ENCODE results near the gene PPP6R1. TPM values are rescaled to one million over a fixed set of nuclear protein-coding genes. Genes with fewer than 3 reads are reported as not detected.

Gene PPP6R1
- total RNA-seq, 1 donor from 2014 or later, result 33.4 TPM

DNA sequence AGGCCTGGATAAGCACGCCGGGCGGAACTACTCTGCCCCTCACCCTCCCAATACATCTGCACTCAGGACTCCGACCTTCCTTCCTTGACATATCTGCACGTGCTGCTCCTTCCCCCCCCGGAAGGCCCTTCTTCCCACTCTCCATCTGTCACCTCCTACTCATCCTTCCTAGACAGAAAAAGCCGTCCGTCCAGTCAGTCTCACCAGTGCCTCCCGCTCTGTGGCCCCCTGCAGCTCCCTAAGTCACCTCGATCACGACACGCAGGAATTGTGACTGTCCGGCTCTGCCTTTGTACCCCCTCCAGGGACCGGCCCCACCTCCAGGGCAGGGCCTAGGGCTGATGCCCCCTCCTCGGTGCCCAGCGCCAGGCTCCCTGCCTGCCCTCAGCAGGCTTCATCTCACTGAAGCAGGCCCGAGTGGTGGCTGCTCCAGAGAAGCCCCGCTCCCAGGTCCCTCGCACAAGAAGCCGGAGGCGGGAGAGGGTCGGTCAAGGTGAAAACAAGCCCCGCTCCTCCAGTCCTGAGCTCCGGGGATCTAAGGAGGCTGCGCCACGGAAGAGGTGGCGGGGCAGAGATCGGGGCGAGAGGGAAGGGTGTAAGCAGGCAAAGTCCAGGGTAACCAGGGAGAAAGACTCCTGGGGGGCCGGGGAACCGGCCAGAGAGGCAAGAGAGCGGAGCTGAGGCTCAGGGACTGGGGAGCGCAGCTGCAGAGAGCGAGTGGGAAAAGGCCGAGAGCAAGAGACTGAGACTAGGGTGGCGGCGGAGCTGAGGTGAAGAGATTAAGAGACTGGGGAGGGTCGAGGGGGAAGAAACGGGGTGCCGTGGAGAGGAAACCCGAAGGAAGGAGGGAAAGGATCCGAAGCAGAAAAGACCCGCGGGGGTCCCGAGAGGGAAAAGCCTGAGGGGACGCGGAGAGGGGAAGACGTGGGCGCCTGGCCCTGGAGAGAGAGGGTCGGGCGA is 1.1 kb downstream of the PPP6R1 start:
- peak; percentile 28 for DNase-seq

- DNase-seq, result no peak
Measured at GRCh38 chr19:55256562-55257460, 2.0 kb downstream of the PPP6R1 start.

GRCh38 chr19:55255618-55256423 is 3.0 kb downstream of the PPP6R1 start:
- no peak for DNase-seq

GRCh38 chr19:55254625-55254977 is 4.2 kb downstream of the PPP6R1 start:
- DNase-seq, result no peak

GRCh38 chr19:55253842-55254624 is 4.8 kb downstream of the PPP6R1 start:
- peak; percentile 9 for DNase-seq

- no peak for DNase-seq
Measured at GRCh38 chr19:55252760-55253663, 5.8 kb downstream of the PPP6R1 start.

- no peak for DNase-seq
Measured at GRCh38 chr19:55251341-55252081, 7.3 kb downstream of the PPP6R1 start.

DNA sequence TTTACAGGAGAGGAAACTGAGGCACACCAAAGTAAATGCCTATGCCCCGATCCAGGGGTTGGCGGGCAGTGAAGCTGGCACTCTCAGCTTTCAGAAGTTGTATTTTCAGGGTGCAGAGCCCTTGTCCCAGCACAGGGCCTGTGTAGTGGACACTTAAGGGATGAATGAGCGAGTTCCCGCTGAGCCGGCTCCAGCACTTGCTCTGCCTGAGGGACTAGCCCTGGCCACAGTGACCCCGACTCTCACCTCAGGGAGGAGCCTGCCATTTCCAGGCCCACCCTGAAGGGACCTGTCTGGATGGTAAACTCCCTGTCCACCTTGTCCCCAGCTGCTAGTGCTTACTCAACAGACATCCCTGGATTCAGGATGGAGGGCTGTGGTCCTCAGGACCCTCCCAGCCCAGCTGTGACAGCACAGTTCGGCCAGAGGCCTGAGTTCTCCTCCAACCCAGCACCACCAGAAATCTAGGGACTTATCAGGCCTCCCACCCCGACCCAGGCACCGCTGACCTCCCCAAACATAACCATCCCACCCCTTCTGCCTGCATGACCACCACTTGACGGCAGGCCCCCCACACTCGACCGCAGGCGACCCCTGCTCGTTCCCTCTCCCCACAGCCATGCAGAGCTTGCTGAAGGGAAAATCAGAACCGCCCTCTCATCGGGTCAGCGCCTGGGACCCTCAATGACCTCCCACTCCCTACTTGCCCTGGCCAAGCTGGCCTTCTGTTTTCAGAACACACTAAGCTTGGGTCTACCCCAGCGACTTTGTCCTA is 8.4 kb downstream of the PPP6R1 start:
- DNase-seq, result no peak

GRCh38 chr19:55249841-55250240 is 9.0 kb downstream of the PPP6R1 start:
- DNase-seq, result no peak

GRCh38 chr19:55248704-55249103 is 10.1 kb downstream of the PPP6R1 start:
- no peak for DNase-seq

- DNase-seq, result no peak
Measured at GRCh38 chr19:55248166-55248675, 10.6 kb downstream of the PPP6R1 start.

GRCh38 chr19:55247621-55248099 is 11.2 kb downstream of the PPP6R1 start:
- DNase-seq, result peak; percentile 65

DNA sequence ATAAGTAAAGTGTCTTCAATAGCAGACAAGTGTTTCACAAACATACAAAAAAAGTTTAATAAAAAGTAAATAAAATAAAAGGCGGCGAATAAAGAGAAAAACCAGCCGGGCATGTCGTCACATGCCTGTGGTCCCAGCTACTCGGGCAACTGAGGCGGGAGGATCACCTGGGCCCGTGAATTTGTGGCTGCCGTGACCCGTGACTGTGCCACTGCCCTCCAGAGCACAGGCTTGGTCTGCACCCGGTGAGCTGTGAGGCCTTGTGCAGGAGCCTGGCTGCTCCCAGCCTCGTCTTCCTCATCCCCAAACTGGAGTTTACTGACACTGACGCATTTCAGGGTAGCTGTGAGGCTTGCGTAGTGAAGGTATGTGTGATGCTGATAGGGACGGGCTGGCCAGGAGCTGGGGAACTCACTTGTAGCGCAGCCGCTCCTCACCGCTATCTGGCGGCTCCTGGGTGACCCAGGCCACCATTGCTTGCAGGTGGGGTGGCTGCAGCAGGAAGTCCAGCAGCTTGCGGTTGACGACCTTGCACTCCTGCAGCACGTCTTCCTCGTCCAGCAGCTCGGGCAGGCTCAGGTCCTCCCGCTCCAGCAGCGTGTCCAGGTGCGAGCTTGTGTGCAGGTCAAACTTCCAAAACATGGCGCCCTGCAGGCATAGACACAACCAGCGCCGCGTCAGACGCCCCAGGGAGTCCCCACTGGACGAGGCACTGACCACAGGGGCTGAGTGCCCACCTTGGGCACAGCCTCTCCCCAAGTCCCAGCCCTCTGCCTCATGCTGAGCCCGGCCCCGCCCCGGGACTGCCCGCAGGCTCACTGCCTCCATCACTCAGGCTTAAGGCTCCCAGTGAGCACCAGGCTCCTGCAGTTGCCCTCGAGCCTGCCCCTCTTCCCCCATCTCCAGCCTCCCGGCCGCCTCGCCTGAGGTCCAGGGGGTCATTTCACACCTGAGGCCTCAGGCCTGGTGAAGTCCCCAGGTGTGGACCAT is 12.1 kb downstream of the PPP6R1 start:
- no peak for DNase-seq

DNA sequence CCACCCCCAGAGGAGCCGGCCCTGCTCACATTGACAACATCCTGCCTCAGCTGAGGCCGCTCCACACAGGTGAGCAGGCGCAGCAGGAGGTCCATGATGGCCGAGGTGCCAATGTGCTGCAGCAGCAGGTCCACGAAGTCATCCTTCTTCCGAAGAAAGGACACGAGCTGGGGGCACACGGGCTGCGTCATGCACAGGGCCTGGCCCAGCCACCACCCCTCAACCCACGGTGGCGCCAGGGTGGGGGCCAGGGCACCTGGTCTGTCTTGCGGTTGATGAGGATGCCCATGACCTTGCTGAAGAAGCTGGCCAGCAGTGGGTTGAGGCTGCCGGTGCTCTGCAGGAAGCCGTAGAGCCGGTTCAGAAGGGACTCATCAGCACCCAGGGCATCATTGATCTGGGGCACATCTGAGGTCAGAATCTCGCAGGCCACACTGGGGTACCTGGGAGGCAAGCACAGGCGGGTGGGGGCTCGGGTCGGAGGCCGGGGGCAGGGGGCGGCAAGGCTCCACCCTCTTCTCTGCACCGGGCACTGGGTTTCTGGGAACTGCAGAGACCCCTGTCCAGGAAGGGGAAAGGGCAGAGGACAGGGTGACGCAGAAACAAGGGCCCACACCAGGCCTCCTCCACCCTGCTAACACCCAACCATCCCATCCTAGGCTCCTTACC is 13.4 kb downstream of the PPP6R1 start:
- no peak for DNase-seq

GRCh38 chr19:55244004-55244680 is 14.7 kb downstream of the PPP6R1 start:
- no peak for DNase-seq

- no peak for DNase-seq
Measured at GRCh38 chr19:55242517-55242916, 16.3 kb downstream of the PPP6R1 start.

All from tongue (tissue), 2 donors.